Measurements from ENCODE around the gene PTPRD. TPM values are rescaled to one million over a fixed set of nuclear protein-coding genes. Genes with fewer than 3 reads are reported as not detected.
A peak's percentile ranks its signal among the peaks of the same experiment; 100 is the strongest.

The PTPRD gene
- total and polyA plus RNA-seq, 7 experiments from 2014 or later = 0.71 TPM; not detected in 6

- intact Hi-C loops (cut with micrococcal nuclease) = no loop called here
- Histone ChIP-seq H3K9me3 (ENCODE audit: control insufficient read depth in 2 of 3, low read length in 3 of 3) (no peaks in the 10 kb centered on the region), H3K36me3 (ENCODE audit: control insufficient read depth in 2 of 3, insufficient read depth in 3 of 3, low read length in 3 of 3) (no peaks in the 10 kb centered on the region), H3K27me3 (ENCODE audit: control insufficient read depth in 2 of 2, insufficient read depth in 2 of 2, low read length in 2 of 2) (no peaks in the 10 kb centered on the region), H3K27ac (ENCODE audit: low read depth, low read length) (no peak overlapping the region), H3K4me1 (ENCODE audit: control insufficient read depth in 2 of 2, insufficient read depth in 2 of 2, low read length in 2 of 2) (no peaks in the 10 kb centered on the region), H3K4me3 (ENCODE audit: low read length) (no peak overlapping the region)
- Mint-ChIP-seq H3K27ac (no peak overlapping the region), H3K4me1 (peaks cover 0 to 4% (median 0%) of the 10 kb centered on the region in 7 donors), H3K27me3 (no peaks in the 10 kb centered on the region), H3K9me3 (peaks cover 0 to 18% (median 3%) of the 10 kb centered on the region in 11 donors), H3K36me3 (no peaks in the 10 kb centered on the region), H3K4me3 (no peak overlapping the region)
- ATAC-seq (no peak), DNase-seq (no peak)
- CTCF ChIA-PET = no interaction called here
- POLR2A ChIA-PET = no interaction called here
These were observed 1707.9 kb downstream of the PTPRD start for GRCh38 chr9:8904771-8905515.

- Histone ChIP-seq H3K36me3 (ENCODE audit: control insufficient read depth in 2 of 3, insufficient read depth in 3 of 3, low read length in 3 of 3) (no peaks in the 10 kb centered on the region), H3K4me1 (ENCODE audit: control insufficient read depth in 2 of 2, insufficient read depth in 2 of 2, low read length in 2 of 2) (no peaks in the 10 kb centered on the region), H3K4me3 (ENCODE audit: low read length) (no peak overlapping the region), H3K9me3 (ENCODE audit: control insufficient read depth in 2 of 3, low read length in 3 of 3) (no peaks in the 10 kb centered on the region), H3K27me3 (ENCODE audit: control insufficient read depth in 2 of 2, insufficient read depth in 2 of 2, low read length in 2 of 2) (no peaks in the 10 kb centered on the region), H3K27ac (ENCODE audit: low read depth, low read length) (no peak overlapping the region)
- peaks cover 0 to 4% (median 0%) of the 10 kb centered on the region in 5 donors for H3K27me3 Mint-ChIP-seq
- H3K27ac Mint-ChIP-seq = no peak overlapping the region
- H3K36me3 Mint-ChIP-seq = no peaks in the 10 kb centered on the region
- peaks cover 0 to 13% (median 1%) of the 10 kb centered on the region in 11 donors for H3K9me3 Mint-ChIP-seq
- H3K4me3 Mint-ChIP-seq = no peak overlapping the region
- CTCF ChIA-PET = no interaction called here
- no peak for DNase-seq
- POLR2A ChIA-PET = no interaction called here
- intact Hi-C loops (cut with micrococcal nuclease) = no loop called here
- peaks cover 0 to 4% (median 0%) of the 10 kb centered on the region in 7 donors for H3K4me1 Mint-ChIP-seq
- ATAC-seq = no peak
These were observed 1709.7 kb downstream of the PTPRD start for GRCh38 chr9:8903077-8903476.

DNA sequence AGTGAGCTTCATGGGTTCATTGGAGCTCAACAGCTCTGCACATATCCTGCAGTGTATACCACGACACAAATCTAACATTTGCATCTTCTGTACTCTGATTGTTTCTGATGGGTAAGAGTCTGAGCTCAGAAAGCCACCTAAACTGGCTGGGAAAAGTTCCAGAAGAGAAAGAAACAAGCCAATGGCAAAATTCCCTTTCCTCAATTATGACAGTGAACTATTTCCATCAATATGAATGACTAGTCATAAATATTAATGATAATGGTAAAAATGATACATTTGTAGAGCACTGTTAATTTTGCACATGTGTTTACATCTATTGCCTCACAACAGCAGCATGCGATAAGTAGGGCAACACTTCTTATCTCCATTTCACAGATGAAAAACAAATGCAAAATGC lies 1711.7 kb downstream of the PTPRD start:
- Histone ChIP-seq H3K27me3 (ENCODE audit: control insufficient read depth in 2 of 2, insufficient read depth in 2 of 2, low read length in 2 of 2) (no peaks in the 10 kb centered on the region), H3K9me3 (ENCODE audit: control insufficient read depth in 2 of 3, low read length in 3 of 3) (no peaks in the 10 kb centered on the region), H3K4me3 (ENCODE audit: low read length) (no peak overlapping the region), H3K27ac (ENCODE audit: low read depth, low read length) (no peak overlapping the region), H3K4me1 (ENCODE audit: control insufficient read depth in 2 of 2, insufficient read depth in 2 of 2, low read length in 2 of 2) (no peaks in the 10 kb centered on the region), H3K36me3 (ENCODE audit: control insufficient read depth in 2 of 3, insufficient read depth in 3 of 3, low read length in 3 of 3) (no peaks in the 10 kb centered on the region)
- Mint-ChIP-seq H3K9me3 (peaks cover 0 to 1% (median 0%) of the 10 kb centered on the region in 11 donors), H3K27ac (no peak overlapping the region), H3K4me3 (no peak overlapping the region), H3K27me3 (peaks cover 0 to 4% (median 0%) of the 10 kb centered on the region in 5 donors), H3K36me3 (no peaks in the 10 kb centered on the region), H3K4me1 (no peaks in the 10 kb centered on the region)
- intact Hi-C loops (cut with micrococcal nuclease) = no loop called here
- DNase-seq = no peak
- ChIA-PET CTCF (no interaction called here), POLR2A (no interaction called here)
- ATAC-seq = no peak

DNA sequence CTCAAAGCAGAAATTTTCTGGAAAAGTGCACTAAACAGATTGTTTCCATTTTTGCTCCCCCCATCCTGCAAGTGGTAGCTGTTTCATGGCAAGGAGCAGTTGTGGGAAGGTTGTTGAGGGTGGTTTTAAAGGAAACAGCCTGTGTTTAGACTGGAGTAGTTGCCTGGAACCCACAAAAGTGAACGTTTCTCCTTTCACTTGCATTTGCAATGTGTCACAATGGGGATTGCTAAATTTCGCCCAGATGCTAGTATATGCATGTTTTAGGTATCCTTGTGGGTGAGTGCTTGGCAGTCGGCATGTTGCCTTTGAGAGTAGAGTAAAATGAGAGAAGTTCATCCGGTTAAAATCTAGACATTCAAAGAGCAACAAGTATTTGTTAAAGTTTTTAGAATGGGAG lies 1713.3 kb downstream of the PTPRD start:
- no peaks in the 10 kb centered on the region for H3K27me3 ChIP-seq (ENCODE audit: control insufficient read depth in 2 of 2, insufficient read depth in 2 of 2, low read length in 2 of 2)
- Mint-ChIP-seq H3K36me3 (no peaks in the 10 kb centered on the region), H3K27me3 (peaks cover 0 to 7% (median 0%) of the 10 kb centered on the region in 5 donors), H3K9me3 (peaks cover 0 to 2% (median 0%) of the 10 kb centered on the region in 11 donors), H3K4me1 (no peaks in the 10 kb centered on the region), H3K4me3 (no peak overlapping the region), H3K27ac (no peak overlapping the region)
- no peak for ATAC-seq
- H3K4me3 ChIP-seq (ENCODE audit: low read length) = no peak overlapping the region
- ChIA-PET POLR2A (no interaction called here), CTCF (no interaction called here)
- no peaks in the 10 kb centered on the region for H3K9me3 ChIP-seq (ENCODE audit: control insufficient read depth in 2 of 3, low read length in 3 of 3)
- no peak overlapping the region for H3K27ac ChIP-seq (ENCODE audit: low read depth, low read length)
- no peak for DNase-seq
- H3K36me3 ChIP-seq (ENCODE audit: control insufficient read depth in 2 of 3, insufficient read depth in 3 of 3, low read length in 3 of 3) = no peaks in the 10 kb centered on the region
- intact Hi-C loops (cut with micrococcal nuclease) = loop anchor here in 1 of 2 donors (10.0 kb wide), 2 partner anchors 1495 to 1845 kb away; no protein-coding TSS in a partner anchor
- H3K4me1 ChIP-seq (ENCODE audit: control insufficient read depth in 2 of 2, insufficient read depth in 2 of 2, low read length in 2 of 2) = no peaks in the 10 kb centered on the region

- no peaks in the 10 kb centered on the region for H3K36me3 Mint-ChIP-seq
- H3K27me3 ChIP-seq (ENCODE audit: control insufficient read depth in 2 of 2, insufficient read depth in 2 of 2, low read length in 2 of 2) = no peaks in the 10 kb centered on the region
- peaks cover 0 to 2% (median 0%) of the 10 kb centered on the region in 11 donors for H3K9me3 Mint-ChIP-seq
- ATAC-seq = no peak
- POLR2A ChIA-PET = no interaction called here
- H3K9me3 ChIP-seq (ENCODE audit: control insufficient read depth in 2 of 3, low read length in 3 of 3) = no peaks in the 10 kb centered on the region
- no peak overlapping the region for H3K4me3 ChIP-seq (ENCODE audit: low read length)
- no peaks in the 10 kb centered on the region for H3K4me1 Mint-ChIP-seq
- no peak overlapping the region for H3K27ac Mint-ChIP-seq
- no peaks in the 10 kb centered on the region for H3K36me3 ChIP-seq (ENCODE audit: control insufficient read depth in 2 of 3, insufficient read depth in 3 of 3, low read length in 3 of 3)
- H3K27me3 Mint-ChIP-seq = peaks cover 0 to 7% (median 3%) of the 10 kb centered on the region in 5 donors
- no peak overlapping the region for H3K27ac ChIP-seq (ENCODE audit: low read depth, low read length)
- H3K4me1 ChIP-seq (ENCODE audit: control insufficient read depth in 2 of 2, insufficient read depth in 2 of 2, low read length in 2 of 2) = no peaks in the 10 kb centered on the region
- no peak overlapping the region for H3K4me3 Mint-ChIP-seq
- intact Hi-C loops (cut with micrococcal nuclease) = loop anchor here (1.0 to 10.0 kb wide), 4 partner anchors 1325 to 1841 kb away; no protein-coding TSS in a partner anchor
- CTCF ChIA-PET = no interaction called here
- peak in 4 of 9 donors; percentile 1 to 7 (median 3) for DNase-seq
These were observed 1717.0 kb downstream of the PTPRD start for GRCh38 chr9:8895861-8896224.

DNA sequence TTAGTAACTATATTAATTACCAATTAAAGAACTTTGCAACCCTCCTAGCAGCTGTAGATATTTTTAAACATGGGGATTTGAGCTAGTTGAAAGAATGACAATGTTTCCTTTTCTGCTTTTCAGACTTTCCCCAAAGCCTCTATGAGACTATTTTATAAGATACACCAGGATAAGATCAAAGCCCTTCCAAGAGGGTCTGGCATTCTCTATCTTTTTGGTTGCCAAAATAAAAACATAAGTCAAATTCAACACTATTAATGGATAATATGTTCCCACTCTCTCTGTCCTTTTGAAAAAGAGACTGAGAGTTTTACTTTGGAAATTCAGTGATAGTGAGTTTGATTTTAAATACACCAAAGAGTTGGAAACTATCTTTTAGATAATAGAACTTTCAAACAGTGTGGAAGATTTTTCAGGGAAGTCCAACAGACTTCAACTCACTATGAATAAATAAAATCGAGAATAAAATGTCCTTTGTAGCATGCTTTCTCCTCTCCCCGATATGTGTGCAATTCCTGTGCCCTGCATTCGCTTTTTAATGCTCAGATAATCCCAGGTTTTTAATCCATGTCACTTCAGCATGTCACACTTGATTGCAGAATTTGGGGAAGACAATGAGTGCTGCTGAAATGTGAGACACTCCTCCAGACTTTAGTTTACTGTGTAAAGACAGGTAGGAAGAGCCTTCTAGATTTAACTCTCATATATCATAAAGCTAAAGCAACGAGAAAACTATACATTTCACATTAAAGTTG lies 1717.5 kb downstream of the PTPRD start:
- H3K27ac ChIP-seq (ENCODE audit: low read depth, low read length) = no peak overlapping the region
- DNase-seq = no peak
- H3K4me1 ChIP-seq (ENCODE audit: control insufficient read depth in 2 of 2, insufficient read depth in 2 of 2, low read length in 2 of 2) = no peaks in the 10 kb centered on the region
- no peak overlapping the region for H3K4me3 Mint-ChIP-seq
- no peaks in the 10 kb centered on the region for H3K36me3 ChIP-seq (ENCODE audit: control insufficient read depth in 2 of 3, insufficient read depth in 3 of 3, low read length in 3 of 3)
- ChIA-PET CTCF (no interaction called here), POLR2A (no interaction called here)
- H3K27ac Mint-ChIP-seq = no peak overlapping the region
- no peak for ATAC-seq
- no peaks in the 10 kb centered on the region for H3K4me1 Mint-ChIP-seq
- peaks cover 0 to 7% (median 3%) of the 10 kb centered on the region in 5 donors for H3K27me3 Mint-ChIP-seq
- peaks cover 0 to 2% (median 0%) of the 10 kb centered on the region in 11 donors for H3K9me3 Mint-ChIP-seq
- intact Hi-C loops (cut with micrococcal nuclease) = loop anchor here (1.0 to 10.0 kb wide), 4 partner anchors 1324 to 1840 kb away; no protein-coding TSS in a partner anchor
- H3K27me3 ChIP-seq (ENCODE audit: control insufficient read depth in 2 of 2, insufficient read depth in 2 of 2, low read length in 2 of 2) = no peaks in the 10 kb centered on the region
- H3K4me3 ChIP-seq (ENCODE audit: low read length) = no peak overlapping the region
- no peaks in the 10 kb centered on the region for H3K36me3 Mint-ChIP-seq
- H3K9me3 ChIP-seq (ENCODE audit: control insufficient read depth in 2 of 3, low read length in 3 of 3) = no peaks in the 10 kb centered on the region
